GOT3 (cell line): ENCODE measurements around the gene GIPC1.
"Not testable (repeated sequence)": the region's sequence is repeated elsewhere in the genome, so short reads cannot be mapped to it uniquely, and the experiment has no call there.

Source experiments
- DNase-seq: peaks from one replicate; lab custom pipeline; 2025; ENCODE audit warnings: mixed read lengths; lab: John Stamatoyannopoulos, UW

GIPC1 gene

DNA sequence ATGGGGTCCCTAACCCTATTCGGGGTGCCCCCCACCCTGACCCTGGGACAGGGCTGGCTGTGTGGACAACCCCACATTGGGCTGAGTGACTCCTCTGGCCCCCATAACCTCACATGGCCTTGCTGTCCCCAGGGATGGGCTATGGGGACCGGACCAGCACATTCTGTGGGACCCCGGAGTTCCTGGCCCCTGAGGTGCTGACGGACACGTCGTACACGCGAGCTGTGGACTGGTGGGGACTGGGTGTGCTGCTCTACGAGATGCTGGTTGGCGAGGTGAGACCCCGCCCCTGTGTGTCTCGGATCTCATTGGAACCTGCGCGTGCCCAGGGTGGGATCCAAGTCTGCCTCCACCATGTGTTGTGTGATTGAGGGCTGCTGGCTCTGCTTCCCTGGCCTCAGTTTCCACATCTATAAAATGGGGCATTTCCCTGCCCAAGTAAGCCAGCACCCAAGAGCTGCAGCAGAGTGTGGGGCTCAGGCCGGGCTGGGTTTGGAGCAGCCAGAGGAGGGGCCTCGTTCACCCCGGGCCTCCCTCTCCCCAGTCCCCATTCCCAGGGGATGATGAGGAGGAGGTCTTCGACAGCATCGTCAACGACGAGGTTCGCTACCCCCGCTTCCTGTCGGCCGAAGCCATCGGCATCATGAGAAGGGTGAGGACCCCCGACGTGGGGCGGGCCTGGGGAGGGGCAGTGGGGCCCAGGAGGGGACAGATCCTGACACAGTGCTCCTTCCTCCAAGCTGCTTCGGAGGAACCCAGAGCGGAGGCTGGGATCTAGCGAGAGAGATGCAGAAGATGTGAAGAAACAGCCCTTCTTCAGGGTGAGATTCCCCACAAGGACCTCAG lies 25.7 kb downstream of the GIPC1 start:
- DNase-seq: no peak

- DNase-seq: no peak
Measured at GRCh38 chr19:14467816-14468215, 28.1 kb downstream of the GIPC1 start.

DNA sequence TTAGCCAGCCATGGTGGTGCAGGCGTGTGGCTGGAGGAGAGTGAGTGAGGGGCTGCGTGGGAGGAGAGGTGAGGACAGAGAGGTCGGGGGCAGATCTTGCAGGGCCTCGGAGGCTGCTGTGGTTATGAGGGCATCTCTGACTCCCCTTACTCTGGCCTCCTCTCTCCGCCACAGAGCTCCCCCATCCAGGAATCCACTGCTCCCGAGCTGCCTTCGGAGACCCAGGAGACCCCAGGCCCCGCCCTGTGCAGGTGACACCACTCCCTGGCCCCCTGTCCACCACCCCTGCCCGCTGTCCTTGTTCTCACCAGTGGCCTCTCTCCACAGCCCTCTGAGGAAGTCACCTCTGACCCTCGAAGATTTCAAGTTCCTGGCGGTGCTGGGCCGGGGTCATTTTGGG lies 28.5 kb downstream of the GIPC1 start:
- DNase-seq: no peak

GRCh38 chr19:14463747-14464146 lies 32.2 kb downstream of the GIPC1 start:
- no peak for DNase-seq

- DNase-seq: not testable (repeated sequence)
Measured at GRCh38 chr19:14462401-14462800, 33.5 kb downstream of the GIPC1 start.

DNA sequence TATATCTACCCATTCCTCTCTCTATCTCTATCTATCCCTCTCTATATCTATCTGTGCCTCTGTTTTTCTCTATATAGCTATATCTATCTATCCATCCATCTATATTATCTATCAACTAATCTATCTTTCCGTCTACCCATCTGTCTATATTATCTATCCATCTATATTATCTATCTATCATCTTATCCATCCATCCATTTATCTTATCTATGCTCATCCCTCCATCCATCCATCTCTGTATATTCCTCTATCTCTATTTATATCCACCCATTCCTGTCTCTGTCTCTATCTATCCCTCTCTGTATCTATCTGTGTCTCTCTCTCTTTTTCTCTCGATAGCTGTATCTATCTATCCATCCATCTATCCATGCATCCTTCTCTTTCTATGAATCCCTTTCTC lies 35.0 kb downstream of the GIPC1 start:
- DNase-seq: no peak

DNA sequence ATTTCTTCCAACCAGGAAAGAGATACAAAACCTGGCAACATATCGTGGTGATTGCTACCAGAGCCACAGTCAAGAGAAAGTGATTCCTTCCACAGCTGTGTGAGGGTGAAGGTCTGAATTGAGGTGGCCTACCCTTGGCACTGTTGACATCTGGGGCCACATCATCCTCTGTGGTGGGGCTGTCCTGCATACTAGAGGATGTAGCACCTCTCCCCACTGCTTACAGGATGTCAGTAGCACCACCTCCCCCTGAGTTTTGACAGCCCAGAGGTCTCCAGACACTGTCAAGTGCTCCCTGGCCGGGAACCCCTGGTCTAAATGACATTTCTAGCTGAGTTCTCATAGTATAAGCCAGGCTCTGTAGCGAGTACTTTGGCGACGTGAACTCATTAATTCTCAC lies 36.2 kb downstream of the GIPC1 start:
- no peak for DNase-seq

DNA sequence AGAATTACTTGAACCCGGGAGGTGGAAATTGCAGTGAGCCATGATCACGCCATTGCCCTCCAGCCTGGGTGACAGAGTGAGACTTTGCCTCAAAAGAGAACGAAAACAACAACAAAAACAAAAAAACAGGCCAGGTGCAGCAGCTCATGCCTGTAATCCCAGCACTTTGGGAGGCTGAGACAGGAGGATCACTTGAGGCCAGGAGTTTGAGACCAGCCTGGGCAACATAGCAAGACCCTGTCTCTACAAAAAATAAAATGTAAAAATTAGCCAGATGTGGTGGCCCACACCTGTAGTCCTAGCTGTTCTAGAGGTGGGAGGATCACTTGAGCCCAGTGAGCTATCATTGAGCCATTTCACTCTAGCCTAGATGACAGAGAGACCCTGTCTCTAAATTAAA lies 43.6 kb downstream of the GIPC1 start:
- not testable (repeated sequence) for DNase-seq

GRCh38 chr19:14450876-14451275 lies 45.1 kb downstream of the GIPC1 start:
- no peak for DNase-seq

GRCh38 chr19:14450168-14450874 lies 45.6 kb downstream of the GIPC1 start:
- DNase-seq: no peak

GRCh38 chr19:14449321-14449720 lies 46.6 kb downstream of the GIPC1 start:
- no peak for DNase-seq

DNA sequence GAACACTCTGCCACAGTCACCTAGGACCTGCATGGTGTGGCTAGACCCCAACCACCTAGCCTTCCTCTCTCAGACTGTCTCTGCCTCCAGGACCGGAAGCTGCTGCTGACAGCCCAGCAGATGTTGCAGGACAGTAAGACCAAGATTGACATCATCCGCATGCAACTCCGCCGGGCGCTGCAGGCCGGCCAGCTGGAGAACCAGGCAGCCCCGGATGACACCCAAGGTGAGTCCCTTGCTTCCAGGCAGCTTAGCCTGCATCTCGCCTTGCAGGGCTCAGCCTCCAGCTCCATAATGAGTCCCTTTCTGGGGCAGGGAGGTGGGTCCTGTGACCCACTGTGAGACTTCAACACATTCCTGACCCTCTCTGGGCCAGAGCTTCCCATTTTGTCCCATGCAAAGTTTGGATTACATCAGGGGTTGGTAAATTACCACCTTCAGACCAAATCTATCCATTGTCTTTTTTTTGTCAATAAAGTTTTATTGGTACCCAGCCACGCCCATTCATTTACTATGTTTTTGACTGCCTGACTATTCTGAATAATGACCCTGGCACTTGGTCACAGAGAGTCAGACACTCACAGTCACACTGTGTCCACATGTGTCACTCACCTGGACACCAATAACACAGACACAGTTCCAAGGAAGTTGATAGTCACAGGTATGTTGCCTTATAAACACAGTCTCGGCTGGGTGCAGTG lies 49.4 kb downstream of the GIPC1 start:
- DNase-seq: no peak

DNA sequence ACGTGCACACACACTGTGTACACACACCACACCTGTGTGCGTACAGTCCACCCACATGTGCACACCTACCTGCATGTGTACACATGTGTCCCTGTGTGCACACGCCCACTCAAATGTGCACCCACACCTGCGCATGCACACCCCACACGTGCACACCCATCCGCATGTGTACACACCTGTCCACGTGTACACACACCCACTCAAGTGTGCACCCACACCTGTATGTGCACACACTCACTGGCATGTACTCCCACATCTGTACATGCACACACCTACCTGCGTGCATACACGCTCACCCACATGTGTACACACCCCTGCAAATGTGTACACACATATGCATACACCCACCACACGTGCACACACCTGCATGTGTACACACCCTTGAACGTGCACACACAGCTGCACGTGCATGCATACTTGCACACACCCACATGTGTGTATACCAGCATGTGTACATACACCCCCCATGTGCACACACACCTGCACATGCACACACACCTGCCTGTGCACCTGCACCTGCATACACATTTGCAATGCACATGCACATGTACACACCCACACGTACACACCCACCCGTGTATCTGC lies 52.2 kb downstream of the GIPC1 start:
- no peak for DNase-seq

DNA sequence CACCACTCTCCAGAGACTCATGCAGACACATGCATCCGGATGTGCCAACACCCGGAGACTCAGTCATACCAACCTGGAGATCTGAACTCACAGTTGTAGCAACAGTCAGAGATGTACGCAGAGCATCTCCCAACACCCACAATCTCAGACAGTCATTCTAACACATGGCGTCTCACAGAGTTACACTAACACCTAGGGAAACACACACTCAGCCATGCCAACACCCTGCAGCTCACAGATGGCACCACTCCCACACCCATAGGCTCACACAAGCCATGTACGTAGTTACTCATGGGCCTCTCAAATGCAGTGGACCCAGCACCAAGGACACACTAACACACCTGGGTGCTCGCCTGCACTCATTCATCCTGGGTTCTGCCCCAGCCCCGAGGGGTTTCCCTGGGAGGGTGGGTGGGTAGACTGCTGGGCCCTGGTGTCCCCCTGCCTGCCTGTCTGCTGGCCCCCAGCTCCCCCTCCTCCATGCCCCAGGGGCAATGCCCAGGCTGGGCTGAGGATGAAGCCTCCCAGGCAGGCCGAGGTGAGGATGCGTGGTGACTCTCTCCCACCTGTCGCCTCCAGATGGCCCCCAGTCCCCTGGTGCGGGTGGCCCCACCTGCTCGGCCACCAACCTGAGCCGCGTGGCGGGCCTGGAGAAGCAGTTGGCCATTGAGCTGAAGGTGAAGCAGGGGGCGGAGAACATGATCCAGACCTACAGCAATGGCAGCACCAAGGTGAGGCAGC lies 52.9 kb downstream of the GIPC1 start:
- no peak for DNase-seq

DNA sequence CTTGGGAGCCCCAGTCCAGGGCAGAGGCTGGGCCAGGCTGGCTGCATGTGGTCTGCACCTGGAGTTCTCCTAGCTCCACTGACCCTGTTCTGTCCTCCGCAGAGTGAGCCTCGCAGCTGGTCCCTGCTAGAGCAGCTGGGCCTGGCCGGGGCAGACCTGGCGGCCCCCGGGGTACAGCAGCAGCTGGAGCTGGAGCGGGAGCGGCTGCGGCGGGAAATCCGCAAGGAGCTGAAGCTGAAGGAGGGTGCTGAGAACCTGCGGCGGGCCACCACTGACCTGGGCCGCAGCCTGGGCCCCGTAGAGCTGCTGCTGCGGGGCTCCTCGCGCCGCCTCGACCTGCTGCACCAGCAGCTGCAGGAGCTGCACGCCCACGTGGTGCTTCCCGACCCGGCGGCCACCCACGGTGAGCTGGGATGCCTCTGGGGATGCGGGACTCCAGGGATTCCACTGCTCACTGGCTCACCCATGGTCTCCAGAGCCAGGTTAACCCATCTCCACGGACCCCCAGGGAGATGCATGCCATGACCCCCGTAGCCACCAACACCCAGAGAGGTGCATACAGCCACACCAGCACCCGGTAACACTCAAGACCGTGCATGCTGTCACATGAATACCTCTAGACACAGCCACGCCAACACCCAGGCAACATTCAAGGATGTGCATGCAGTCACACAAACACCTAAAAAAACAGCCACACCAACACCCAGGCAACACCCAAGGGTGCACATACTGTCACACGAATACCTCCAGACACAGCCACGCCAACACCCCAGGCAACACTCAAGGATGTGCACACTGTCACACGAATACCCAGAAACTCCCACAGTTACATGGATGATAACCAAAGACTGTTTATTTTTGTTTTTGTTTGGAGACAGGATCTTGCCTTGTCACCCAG lies 54.6 kb downstream of the GIPC1 start:
- no peak for DNase-seq

DNA sequence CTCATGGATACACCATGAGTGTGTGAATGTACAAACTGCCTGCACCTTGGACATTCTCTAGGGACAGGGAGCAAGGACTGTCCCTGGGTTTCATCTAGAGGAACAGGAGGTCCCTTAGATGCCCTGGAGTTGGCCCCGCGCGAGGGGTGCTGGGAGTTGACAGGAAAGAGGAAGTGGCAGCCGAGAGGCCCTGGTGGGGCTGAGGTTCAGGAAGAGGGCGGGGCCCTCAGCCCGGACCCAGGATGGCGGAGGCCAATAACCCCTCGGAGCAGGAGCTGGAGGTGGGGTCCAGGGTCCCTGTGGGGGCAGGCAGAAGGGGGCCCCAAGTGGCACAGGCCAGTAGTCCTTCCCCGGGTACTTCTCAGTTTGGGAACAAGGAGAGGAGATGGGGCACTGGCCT lies 55.9 kb downstream of the GIPC1 start:
- no peak for DNase-seq

DNA sequence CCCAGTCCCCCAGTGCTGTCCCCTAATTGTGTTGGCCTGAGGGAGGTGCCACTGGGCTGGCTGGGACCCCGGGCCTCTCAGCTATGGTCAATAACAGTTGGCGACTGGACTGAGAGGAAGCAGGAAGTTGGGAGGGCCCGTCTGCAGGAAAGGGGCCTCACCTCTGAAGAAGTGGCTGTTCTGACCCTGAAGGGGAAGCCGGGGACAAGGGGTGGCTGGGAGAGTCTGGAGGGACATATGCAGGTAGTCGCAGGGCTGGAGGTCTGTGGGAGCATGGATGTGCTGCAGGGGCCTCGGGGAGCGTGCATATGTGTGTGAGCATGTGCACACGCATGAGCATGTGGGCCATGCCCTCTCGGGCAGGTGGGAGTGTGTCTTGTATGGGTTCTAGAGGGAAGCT lies 56.9 kb downstream of the GIPC1 start:
- DNase-seq: no peak

GRCh38 chr19:14437578-14438140 lies 58.3 kb downstream of the GIPC1 start:
- DNase-seq: no peak

GRCh38 chr19:14435320-14436050 lies 60.4 kb downstream of the GIPC1 start:
- DNase-seq: no peak
